Spleen (tissue), 11 donors: ENCODE data around the gene ZXDC. TPM values are rescaled to one million over a fixed set of nuclear protein-coding genes. Genes with fewer than 3 reads are reported as not detected.

Source experiments
- DNase-seq: peaks from one replicate; pipeline ENCODE4 v3.0.0-alpha.2; 2020
- H3K27ac ChIP-seq, 8 donors: fragments of 200-600 bp; sonication (generic) in 7 of 8; 1 replicate in 4 of 8; 2 replicates in 4 of 8; pipeline versions ENCODE4 v1.5.0 to v1.8.0; 2016 to 2021; ENCODE audit warnings: inconsistent platforms in 4 of 8, mild to moderate bottlenecking in 4 of 8, moderate library complexity in 1 of 8
- H3K27me3 ChIP-seq, 7 donors: fragments of 200-600 bp; sonication (generic) in 6 of 7; replicated peaks in 1 of 7; 1 replicate in 4 of 7; 2 replicates in 3 of 7; pipeline versions ENCODE4 v1.5.0 to v1.8.0; 2016 to 2021; ENCODE audit warnings: inconsistent platforms in 3 of 7, mild to moderate bottlenecking in 1 of 7
- H3K36me3 ChIP-seq, 6 donors: fragments of 200-600 bp; sonication (generic) in 5 of 6; 1 replicate in 4 of 6; 2 replicates in 2 of 6; pipeline versions ENCODE4 v1.5.0 to v1.8.0; 2016 to 2021; ENCODE audit warnings: inconsistent platforms in 2 of 6
- H3K4me1 ChIP-seq, 6 donors: fragments of 200-600 bp; sonication (generic) in 5 of 6; 1 replicate in 3 of 6; 2 replicates in 3 of 6; pipeline versions ENCODE4 v1.5.0 to v1.8.0; 2016 to 2021; ENCODE audit warnings: inconsistent platforms in 3 of 6
- H3K4me3 ChIP-seq, 8 donors: fragments of 200-600 bp; sonication (generic) in 7 of 8; 1 replicate in 4 of 8; 2 replicates in 4 of 8; pipeline versions ENCODE4 v1.5.0 to v1.8.0; 2016 to 2021; ENCODE audit warnings: inconsistent platforms in 4 of 8, mild to moderate bottlenecking in 4 of 8, moderate library complexity in 2 of 8
- H3K9me3 ChIP-seq, 8 donors: fragments of 200-600 bp; sonication (generic) in 7 of 8; 1 replicate in 4 of 8; 2 replicates in 4 of 8; pipeline versions ENCODE4 v1.5.0 to v1.8.0; 2016 to 2021; ENCODE audit warnings: inconsistent platforms in 4 of 8
- CTCF ChIP-seq, 11 experiments: fragments of 200-600 bp in 7 of 11; fragments of 450-650 bp in 4 of 11; sonication (generic) in 4 of 11; IDR thresholded peaks in 8 of 11; conservative IDR thresholded peaks in 3 of 11; 1 replicate in 7 of 11; 2 replicates in 4 of 11; pipeline versions ENCODE4 v1.4.0 to v1.8.0; 2016 to 2021; ENCODE audit warnings: antibody characterized with exemption in 11 of 11, inconsistent platforms in 4 of 11, mild to moderate bottlenecking in 1 of 11
- POLR2A ChIP-seq, 3 donors: fragments of 450-650 bp; IDR thresholded peaks; one replicate each; pipeline ENCODE4 v1.5.1; 2017; ENCODE audit warnings: antibody characterized with exemption in 3 of 3, mild to moderate bottlenecking in 1 of 3
- POLR2AphosphoS5 ChIP-seq, 3 donors: sonication (generic); formaldehyde crosslinking; IDR thresholded peaks; one replicate each; pipeline ENCODE4 v1.5.1; 2017; ENCODE audit warnings: antibody characterized with exemption in 3 of 3
- WGBS, 5 donors: extraction: QIAGEN DNeasy Blood & Tissue Kit in 3 of 5; methylation state at CpG; one replicate each; pipeline versions ENCODE4 v1.1.5 to v1.1.7; 2013 to 2018; 5-methylcytosine and 5-hydroxymethylcytosine counted together
- intact Hi-C: fragments of 100-400 bp; cut with DNase I; formaldehyde crosslinking; loops from one replicate; pipeline ENCODE4 v1.15.0; 2023; ENCODE audit warnings: low total_unique reads
- polyA plus RNA-seq, 3 donors: library from polyadenylated mRNA; stranded (reverse); fragments of 200-250 nt; gene quantifications; one replicate each; pipeline ENCODE4 v1.2.1, GENCODE V29; 2013
- total RNA-seq, 7 donors: library from RNA; depleted of rRNA in 3 of 7; stranded (reverse); fragments of >200 nt in 3 of 7; fragmentation: NEBNext Ultra II Directional in 4 of 7; extraction: Animal tissue kit (Norgen Biotek cat#: 25700) in 4 of 7; gene quantifications; one replicate each; pipeline versions ENCODE4 v1.1.0 to v1.2.1, GENCODE V29; 2016 to 2021
- donor health status: healthy with polysubstance abuse.
- donor health status: DM: no; HTN: no; CAD: no; lungs with moderate emphysema.
- donor health status: DM: no; HTN: no; CAD: no.
- donor health status: Bipolar disorder and iron deficiency.
- donor health status: healthy.
- donor health status: DM: no; HTN: no; CAD: no.
- donor health status: DM: yes; HTN: yes; CAD: no.

The ZXDC gene
- total and polyA plus RNA-seq, 10 donors = 7.5 to 75.3 (median 48.1) TPM

GRCh38 chr3:126517291-126517951, 41.7 kb upstream of the ZXDC start, which contains the start of gene UROC1:
TSS of gene UROC1 (minus strand) at chr3:126517773. CDS start at chr3:126517719, 54 bp downstream.
- no peaks in the 10 kb centered on the region for H3K9me3 ChIP-seq
- DNase-seq = peak; percentile 65
- peaks cover 0 to 5% (median 3%) of the 10 kb centered on the region in 6 donors for H3K4me1 ChIP-seq
- H3K36me3 ChIP-seq = no peaks in the 10 kb centered on the region
- no peak within 1 kb of the TSS for H3K27ac ChIP-seq
- H3K4me3 ChIP-seq = no peak within 1 kb of the TSS
- intact Hi-C loops = no loop called here
- WGBS, 5 donors = 85 to 94% (median 89%) methylated on average over 11 to 16 of the region's 16 CpGs
- TF ChIP-seq POLR2A (IDR thresholded peaks at IDR 0.05) (no peak), CTCF (IDR thresholded peaks at IDR 0.05 in 8 of 11, conservative IDR thresholded peaks at IDR 0.05 in 3 of 11) (no peak), POLR2AphosphoS5 (IDR thresholded peaks at IDR 0.05) (no peak)
- peaks cover 0 to 19% (median 0%) of the 10 kb centered on the region in 7 donors for H3K27me3 ChIP-seq

- intact Hi-C loops = no loop called here
- TF ChIP-seq CTCF (IDR thresholded peaks at IDR 0.05 in 8 of 11, conservative IDR thresholded peaks at IDR 0.05 in 3 of 11) (no peak), POLR2AphosphoS5 (IDR thresholded peaks at IDR 0.05) (no peak), POLR2A (IDR thresholded peaks at IDR 0.05) (no peak)
- WGBS, 5 donors = 77 to 90% (median 89%) methylated on average over 5 to 9 of the region's 9 CpGs
- Histone ChIP-seq H3K27ac (no peak overlapping the region), H3K9me3 (no peaks in the 10 kb centered on the region), H3K27me3 (peaks cover 0 to 17% (median 0%) of the 10 kb centered on the region in 7 donors), H3K4me3 (no peak overlapping the region), H3K36me3 (no peaks in the 10 kb centered on the region), H3K4me1 (no peaks in the 10 kb centered on the region)
- DNase-seq = no peak
Observed at GRCh38 chr3:126516936-126517290, 41.2 kb upstream of the ZXDC start.

GRCh38 chr3:126516152-126516935, 40.7 kb upstream of the ZXDC start:
- H3K4me3 ChIP-seq = no peak overlapping the region
- TF ChIP-seq POLR2A (IDR thresholded peaks at IDR 0.05) = no peak
- TF ChIP-seq POLR2AphosphoS5 (IDR thresholded peaks at IDR 0.05) = no peak
- TF ChIP-seq CTCF (IDR thresholded peaks at IDR 0.05 in 8 of 11, conservative IDR thresholded peaks at IDR 0.05 in 3 of 11) = no peak
- no peak overlapping the region for H3K27ac ChIP-seq
- no peaks in the 10 kb centered on the region for H3K4me1 ChIP-seq
- peaks cover 0 to 17% (median 0%) of the 10 kb centered on the region in 7 donors for H3K27me3 ChIP-seq
- 70 to 83% (median 74%) methylated on average over 4 to 6 of the region's 6 CpGs for WGBS, 5 donors
- peak; percentile 7 for DNase-seq
- no peaks in the 10 kb centered on the region for H3K36me3 ChIP-seq
- intact Hi-C loops = no loop called here
- H3K9me3 ChIP-seq = no peaks in the 10 kb centered on the region
